GM12864 (cell line): ENCODE measurements around the gene GAS2L1.

Experiments used
- DNase-seq: peaks from one replicate; pipeline ENCODE4 v3.0.0-alpha.2; 2011; ENCODE audit warnings: low read depth
- H3K4me3 ChIP-seq: 2 replicates; pipeline ENCODE4 v1.5.1; 2011; ENCODE audit warnings: mild to moderate bottlenecking, low read depth, low read length, control low read depth
- TF ChIP-seq, protein P1 (sequence below): IDR thresholded peaks from 2 replicates; pipeline ENCODE4 v1.5.1; 2011; ENCODE audit warnings: low read depth, mild to moderate bottlenecking, moderate library complexity, low read length, control low read depth, inconsistent platforms; ENCODE audit errors: missing control alignments

GAS2L1 gene

DNA sequence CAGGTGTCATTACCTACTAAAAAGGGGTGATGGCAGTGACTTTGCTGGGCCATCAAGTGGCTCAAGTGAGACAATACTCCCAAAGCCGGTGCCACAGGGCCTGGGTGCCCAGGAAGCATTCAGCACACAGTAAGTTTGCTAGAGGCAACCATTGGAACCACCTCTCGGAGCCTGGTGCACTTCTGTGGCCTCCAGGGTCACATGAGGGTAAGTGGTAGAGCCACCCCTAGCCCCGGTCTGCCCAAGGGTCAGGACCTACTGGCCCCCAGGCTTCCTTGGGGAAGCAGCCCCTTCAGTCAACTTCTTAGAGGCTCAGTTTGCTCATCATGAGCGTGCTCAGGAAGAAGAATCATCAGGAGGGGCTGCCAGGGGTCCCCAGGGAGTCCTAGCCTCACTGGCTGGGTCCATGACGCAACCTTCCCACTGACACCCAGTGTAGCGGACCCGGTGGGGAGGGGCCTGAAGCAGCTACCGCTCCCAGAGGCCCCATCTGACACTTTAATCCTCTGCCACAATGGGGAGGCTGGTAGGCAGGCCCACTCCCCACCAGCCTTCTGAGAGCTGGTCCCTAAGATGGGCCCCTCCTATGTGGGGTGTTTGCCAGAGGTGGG, 26.5 kb downstream of the GAS2L1 start:
- DNase-seq: no peak
- TF ChIP-seq, protein P1, sequence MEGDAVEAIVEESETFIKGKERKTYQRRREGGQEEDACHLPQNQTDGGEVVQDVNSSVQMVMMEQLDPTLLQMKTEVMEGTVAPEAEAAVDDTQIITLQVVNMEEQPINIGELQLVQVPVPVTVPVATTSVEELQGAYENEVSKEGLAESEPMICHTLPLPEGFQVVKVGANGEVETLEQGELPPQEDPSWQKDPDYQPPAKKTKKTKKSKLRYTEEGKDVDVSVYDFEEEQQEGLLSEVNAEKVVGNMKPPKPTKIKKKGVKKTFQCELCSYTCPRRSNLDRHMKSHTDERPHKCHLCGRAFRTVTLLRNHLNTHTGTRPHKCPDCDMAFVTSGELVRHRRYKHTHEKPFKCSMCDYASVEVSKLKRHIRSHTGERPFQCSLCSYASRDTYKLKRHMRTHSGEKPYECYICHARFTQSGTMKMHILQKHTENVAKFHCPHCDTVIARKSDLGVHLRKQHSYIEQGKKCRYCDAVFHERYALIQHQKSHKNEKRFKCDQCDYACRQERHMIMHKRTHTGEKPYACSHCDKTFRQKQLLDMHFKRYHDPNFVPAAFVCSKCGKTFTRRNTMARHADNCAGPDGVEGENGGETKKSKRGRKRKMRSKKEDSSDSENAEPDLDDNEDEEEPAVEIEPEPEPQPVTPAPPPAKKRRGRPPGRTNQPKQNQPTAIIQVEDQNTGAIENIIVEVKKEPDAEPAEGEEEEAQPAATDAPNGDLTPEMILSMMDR: no peak
- H3K4me3 ChIP-seq: no peak overlapping the region

DNA sequence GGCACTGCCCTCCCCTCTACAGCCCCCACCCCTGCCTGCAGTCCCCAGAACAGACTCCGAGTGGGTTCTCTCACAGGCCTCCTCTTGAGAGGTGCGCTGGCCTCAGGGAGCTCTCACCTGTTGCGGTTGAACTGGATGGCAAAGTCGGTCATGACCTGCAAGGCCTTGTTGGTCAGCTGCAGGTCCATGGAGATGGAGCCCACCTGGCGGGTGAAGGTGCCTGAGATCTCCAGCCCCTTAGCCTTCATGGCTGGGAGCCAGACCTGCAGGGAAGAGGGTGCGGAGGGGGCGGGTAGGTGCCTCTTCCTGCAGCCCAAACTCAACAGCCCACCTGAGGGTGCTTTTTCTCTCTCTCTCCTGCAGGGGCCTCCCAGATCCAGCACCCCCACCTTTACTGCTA, 27.7 kb downstream of the GAS2L1 start:
- H3K4me3 ChIP-seq: no peak overlapping the region
- TF ChIP-seq, protein P1: no peak
- no peak for DNase-seq

DNA sequence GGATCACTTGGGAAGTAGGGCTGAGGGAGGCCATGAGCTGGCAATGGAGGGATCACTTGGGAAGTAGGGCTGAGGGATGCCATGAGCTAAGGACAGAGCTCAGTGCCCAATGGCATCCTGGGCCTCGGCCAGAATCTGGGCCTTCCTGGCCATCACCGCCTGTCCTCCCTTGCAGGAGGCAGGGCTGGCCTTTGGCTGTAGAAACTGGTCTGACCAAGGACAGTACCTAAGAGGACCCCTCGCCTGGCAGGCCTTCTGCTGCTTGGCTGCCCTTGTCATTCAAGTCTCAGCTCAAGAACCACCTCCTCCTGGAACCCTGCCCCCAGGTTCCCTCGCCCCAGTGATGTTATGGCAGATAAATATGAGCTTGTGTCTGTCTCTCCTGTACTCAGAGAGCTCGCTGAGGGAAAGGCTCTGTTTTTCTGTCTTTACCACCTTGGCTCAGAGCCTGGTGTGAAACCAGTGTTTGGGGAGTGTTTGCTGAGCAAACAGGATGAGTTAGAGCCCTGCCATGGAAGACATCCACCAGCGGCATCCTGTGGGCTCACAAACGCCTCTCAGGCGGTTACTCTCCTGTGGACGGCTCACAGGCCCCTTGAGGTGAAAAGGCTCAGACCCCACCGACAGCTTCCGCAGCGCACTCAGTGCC, 28.4 kb downstream of the GAS2L1 start:
- DNase-seq: no peak
- TF ChIP-seq, protein P1: no peak
- H3K4me3 ChIP-seq: no peak overlapping the region

DNA sequence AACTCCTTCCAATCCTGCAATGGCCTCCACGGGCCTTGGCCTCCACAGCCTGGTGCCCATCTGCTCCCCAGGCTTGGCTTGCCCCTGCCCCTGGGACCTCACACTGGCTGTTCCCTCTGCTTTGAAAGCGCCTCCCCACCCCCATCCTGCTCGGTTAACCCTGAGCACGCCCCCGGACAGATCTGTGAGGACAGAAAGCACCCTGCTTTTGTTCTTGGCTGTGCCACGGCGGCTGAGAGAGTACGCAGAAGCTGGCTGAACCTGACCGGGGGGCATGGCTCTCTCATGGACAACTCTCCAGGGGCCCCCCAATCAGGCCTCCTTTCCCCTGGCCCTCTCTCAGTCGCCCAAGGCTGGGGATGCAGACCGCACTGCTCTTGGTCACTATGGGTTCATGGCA, 29.2 kb downstream of the GAS2L1 start:
- no peak overlapping the region for H3K4me3 ChIP-seq
- DNase-seq: no peak
- TF ChIP-seq, protein P1: no peak

DNA sequence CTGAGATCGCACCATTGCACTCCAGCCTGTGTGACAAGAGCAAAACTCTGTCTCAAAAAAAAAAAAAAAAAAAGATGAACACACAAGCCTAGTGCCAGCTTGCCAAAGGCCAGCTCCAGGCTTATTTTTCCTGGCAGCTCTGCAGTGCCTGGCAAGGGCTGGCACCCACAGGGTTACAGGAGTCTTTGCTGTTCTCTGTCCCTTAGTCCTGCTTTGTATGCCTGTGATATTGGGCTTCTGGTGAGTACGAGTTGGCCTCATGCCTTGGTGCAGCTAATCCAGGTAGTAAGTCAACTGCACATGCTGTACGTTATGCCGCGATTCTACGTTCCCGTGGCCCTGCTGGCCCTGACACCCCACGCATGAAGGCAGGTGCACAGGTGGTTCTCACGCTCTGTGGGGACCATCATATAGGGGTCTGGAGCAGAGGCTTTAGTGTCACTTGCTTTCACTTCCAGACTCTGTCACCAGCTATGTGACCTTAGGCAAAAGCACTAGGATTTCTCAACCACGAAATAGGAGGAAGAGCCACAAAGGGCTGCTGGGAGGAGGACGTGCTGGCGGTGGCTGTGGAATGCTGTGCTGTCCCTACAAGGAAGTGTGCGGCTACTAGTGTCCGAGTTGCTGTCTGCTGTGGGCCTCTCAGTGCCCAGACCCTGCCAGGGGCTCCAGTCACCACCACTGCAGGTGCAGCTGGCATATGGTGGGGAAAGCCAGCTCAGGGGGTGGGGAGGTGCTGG, 30.5 kb downstream of the GAS2L1 start:
- TF ChIP-seq, protein P1: no peak
- DNase-seq: no peak

DNA sequence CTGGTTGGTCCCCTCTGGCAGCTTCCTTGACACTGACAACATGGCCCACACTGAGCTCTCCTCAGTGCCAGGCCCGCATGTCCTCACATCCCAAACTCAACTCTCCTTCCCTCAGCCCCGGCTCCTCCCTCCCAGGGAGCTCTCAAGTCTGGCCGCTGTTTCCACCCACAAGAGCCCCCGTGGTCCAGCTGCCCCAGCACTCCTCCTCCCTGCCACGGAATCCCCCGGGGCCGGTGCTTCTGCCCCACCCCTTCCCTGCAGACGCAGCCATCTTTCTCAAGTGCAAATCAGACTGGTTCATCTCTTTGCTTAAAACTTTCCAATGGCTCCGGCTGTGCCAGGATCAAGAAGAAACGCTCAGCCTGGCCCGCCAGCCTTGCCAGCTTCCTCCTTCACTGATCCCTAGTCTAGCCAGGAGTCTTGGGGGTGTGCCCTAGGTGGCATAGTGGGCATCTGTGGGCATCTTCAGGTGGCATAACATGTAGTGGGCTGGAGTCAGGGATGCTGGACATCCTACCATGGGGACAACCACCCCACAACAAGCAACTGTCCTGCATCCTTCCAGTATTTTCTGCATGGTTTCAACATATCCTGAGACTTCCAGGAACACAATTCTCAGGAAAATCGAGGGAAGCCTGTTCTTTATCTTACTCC, 31.3 kb downstream of the GAS2L1 start:
- DNase-seq: no peak
- TF ChIP-seq, protein P1: no peak

More for the DNA sequence above, 30.5 kb downstream of the GAS2L1 start:
- no peak overlapping the region for H3K4me3 ChIP-seq

More for the DNA sequence above, 31.3 kb downstream of the GAS2L1 start:
- no peak overlapping the region for H3K4me3 ChIP-seq
